Neural progenitor cell (in vitro differentiated cells): ENCODE measurements around the gene SYTL2. TPM values are rescaled to one million over a fixed set of nuclear protein-coding genes. Genes with fewer than 3 reads are reported as not detected.

ENCODE experiments used
- DNase-seq: peaks from one replicate; pipeline ENCODE4 v3.0.0-alpha.2; 2016; ENCODE audit warnings: low spot score
- H2AFZ ChIP-seq: fragments of 200-600 bp; sonication (generic); replicated peaks from 2 replicates; pipeline ENCODE4 v1.6.1; 2016; ENCODE audit warnings: antibody characterized with exemption
- H3F3A ChIP-seq: fragments of 200-600 bp; sonication (generic); 2 replicates; pipeline ENCODE4 v1.6.1; 2016; ENCODE audit warnings: antibody characterized with exemption, low read depth
- H3K27ac ChIP-seq: fragments of 200-600 bp; sonication (generic); 2 replicates; pipeline ENCODE4 v1.5.1; 2016; ENCODE audit warnings: mild to moderate bottlenecking
- H3K27me3 ChIP-seq: fragments of 200-600 bp; sonication (generic); 2 replicates; pipeline ENCODE4 v1.6.1; 2016; ENCODE audit warnings: mild to moderate bottlenecking, moderate library complexity
- H3K36me3 ChIP-seq: fragments of 200-600 bp; sonication (generic); 2 replicates; pipeline ENCODE4 v1.5.1; 2016
- H3K4me1 ChIP-seq: fragments of 200-600 bp; sonication (generic); 2 replicates; pipeline ENCODE4 v1.6.1; 2016; ENCODE audit warnings: mixed run types
- H3K4me2 ChIP-seq: fragments of 200-600 bp; sonication (generic); 2 replicates; pipeline ENCODE4 v1.6.1; 2016
- H3K4me3 ChIP-seq: fragments of 200-600 bp; sonication (generic); 2 replicates; pipeline ENCODE4 v1.5.1; 2016
- H3K79me2 ChIP-seq: fragments of 200-600 bp; sonication (generic); 2 replicates; pipeline ENCODE4 v1.6.1; 2016; ENCODE audit warnings: low read depth
- H3K9ac ChIP-seq: fragments of 200-600 bp; sonication (generic); 2 replicates; pipeline ENCODE4 v1.6.1; 2016
- H3K9me3 ChIP-seq: fragments of 200-600 bp; sonication (generic); 2 replicates; pipeline ENCODE4 v1.5.1; 2016; ENCODE audit warnings: low read depth
- H4K20me1 ChIP-seq: fragments of 200-600 bp; sonication (generic); 2 replicates; pipeline ENCODE4 v1.6.1; 2016; ENCODE audit warnings: low read depth
- H3K27ac Mint-ChIP-seq: 3 replicates; pipeline ENCODE4 v1.8.0; 2021; ENCODE audit warnings: mixed read lengths
- H3K27me3 Mint-ChIP-seq: 2 replicates; pipeline ENCODE4 v1.8.0; 2022; ENCODE audit warnings: low read depth, mild to moderate bottlenecking, inconsistent platforms, moderate library complexity, mixed read lengths; ENCODE audit not compliant: insufficient read depth
- H3K36me3 Mint-ChIP-seq: 3 replicates; pipeline ENCODE4 v1.8.0; 2021; ENCODE audit warnings: mixed read lengths
- H3K4me1 Mint-ChIP-seq: 3 replicates; pipeline ENCODE4 v1.8.0; 2021; ENCODE audit warnings: mixed read lengths
- H3K4me3 Mint-ChIP-seq: 3 replicates; pipeline ENCODE4 v1.8.0; 2021; ENCODE audit warnings: mild to moderate bottlenecking, moderate library complexity, mixed read lengths
- H3K9me3 Mint-ChIP-seq: 3 replicates; pipeline ENCODE4 v1.8.0; 2020; ENCODE audit warnings: mixed read lengths
- CTCF ChIP-seq: fragments of 200-600 bp; sonication (generic); IDR thresholded peaks from 2 replicates; pipeline ENCODE4 v1.5.1; 2017; ENCODE audit warnings: antibody characterized with exemption, mild to moderate bottlenecking
- EZH2 ChIP-seq: fragments of 200-600 bp; sonication (generic); IDR thresholded peaks from 2 replicates; pipeline ENCODE4 v1.6.1; 2017; ENCODE audit warnings: antibody characterized with exemption, mild to moderate bottlenecking, moderate library complexity
- EZH2phosphoT487 ChIP-seq: fragments of 200-600 bp; sonication (generic); IDR thresholded peaks from 2 replicates; pipeline ENCODE4 v1.6.1; 2017; ENCODE audit warnings: antibody characterized with exemption
- total RNA-seq: library from RNA; depleted of rRNA; stranded (reverse); fragments of >200 nt; gene quantifications from 2 replicates; pipeline ENCODE4 v1.2.3, GENCODE V29; 2015; ENCODE audit warnings: low replicate concordance

The SYTL2 gene
- total RNA-seq, 1 donor from 2014 or later, result 34.1 TPM

GRCh38 chr11:85767246-85767945 lies 43.5 kb downstream of the SYTL2 start:
- H3K27ac ChIP-seq, result no peak overlapping the region
- H3K4me3 Mint-ChIP-seq, result no peak overlapping the region
- no peaks in the 10 kb centered on the region for H3K9me3 ChIP-seq
- no peaks in the 10 kb centered on the region for H3K36me3 Mint-ChIP-seq
- H3K4me2 ChIP-seq, result no peak overlapping the region
- peaks cover 6% of the 10 kb centered on the region for H3K9me3 Mint-ChIP-seq
- DNase-seq, result no peak
- H3F3A ChIP-seq, result no peaks in the 10 kb centered on the region
- no peaks in the 10 kb centered on the region for H3K79me2 ChIP-seq
- no peak overlapping the region for H3K9ac ChIP-seq
- H3K27me3 Mint-ChIP-seq, result peaks cover 2% of the 10 kb centered on the region
- no peak overlapping the region for H3K4me3 ChIP-seq
- H3K4me1 ChIP-seq, result no peaks in the 10 kb centered on the region
- no peaks in the 10 kb centered on the region for H3K36me3 ChIP-seq
- no peaks in the 10 kb centered on the region for H4K20me1 ChIP-seq
- H3K27me3 ChIP-seq, result no peaks in the 10 kb centered on the region
- H3K27ac Mint-ChIP-seq, result no peak overlapping the region
- no peaks in the 10 kb centered on the region for H3K4me1 Mint-ChIP-seq
- TF ChIP-seq EZH2 (no peak), EZH2phosphoT487 (no peak), CTCF (no peak)
- no peak overlapping the region for H2AFZ ChIP-seq

- no peaks in the 10 kb centered on the region for H3K36me3 Mint-ChIP-seq
- no peak for DNase-seq
- H3K27me3 Mint-ChIP-seq, result peaks cover 2% of the 10 kb centered on the region
- Histone ChIP-seq H3F3A (no peaks in the 10 kb centered on the region), H3K4me2 (no peak overlapping the region), H3K36me3 (no peaks in the 10 kb centered on the region), H3K27ac (no peak overlapping the region), H4K20me1 (no peaks in the 10 kb centered on the region), H3K79me2 (no peaks in the 10 kb centered on the region), H3K4me3 (no peak overlapping the region), H3K27me3 (no peaks in the 10 kb centered on the region), H3K9me3 (no peaks in the 10 kb centered on the region), H3K4me1 (no peaks in the 10 kb centered on the region), H3K9ac (no peak overlapping the region), H2AFZ (no peak overlapping the region)
- peaks cover 6% of the 10 kb centered on the region for H3K9me3 Mint-ChIP-seq
- H3K27ac Mint-ChIP-seq, result no peak overlapping the region
- H3K4me3 Mint-ChIP-seq, result no peak overlapping the region
- H3K4me1 Mint-ChIP-seq, result no peaks in the 10 kb centered on the region
- TF ChIP-seq EZH2 (no peak), CTCF (no peak), EZH2phosphoT487 (no peak)
Measured at GRCh38 chr11:85766721-85767161, 44.2 kb downstream of the SYTL2 start.

- H3K27me3 Mint-ChIP-seq, result no peaks in the 10 kb centered on the region
- Histone ChIP-seq H3K9me3 (no peaks in the 10 kb centered on the region), H3K27ac (no peak overlapping the region)
Measured at GRCh38 chr11:85764796-85765195, 46.1 kb downstream of the SYTL2 start.

More at GRCh38 chr11:85764796-85765195, 46.1 kb downstream of the SYTL2 start:
- Histone ChIP-seq H3K36me3 (no peaks in the 10 kb centered on the region), H3K4me2 (no peak overlapping the region), H3K79me2 (no peaks in the 10 kb centered on the region), H3K9ac (no peak overlapping the region), H3K4me1 (peaks cover 6% of the 10 kb centered on the region), H2AFZ (no peak overlapping the region), H3K4me3 (no peak overlapping the region), H3K27me3 (no peaks in the 10 kb centered on the region), H4K20me1 (no peaks in the 10 kb centered on the region), H3F3A (no peaks in the 10 kb centered on the region)
- H3K27ac Mint-ChIP-seq, result no peak overlapping the region
- DNase-seq, result no peak
- no peaks in the 10 kb centered on the region for H3K36me3 Mint-ChIP-seq
- no peak overlapping the region for H3K4me3 Mint-ChIP-seq
- H3K9me3 Mint-ChIP-seq, result peaks cover 3% of the 10 kb centered on the region
- H3K4me1 Mint-ChIP-seq, result no peaks in the 10 kb centered on the region
- TF ChIP-seq EZH2 (no peak), EZH2phosphoT487 (no peak), CTCF (no peak)
